Measurements from ENCODE around the gene ZDHHC11B. TPM values are rescaled to one million over a fixed set of nuclear protein-coding genes. Genes with fewer than 3 reads are reported as not detected.
A peak's percentile ranks its signal among the peaks of the same experiment; 100 is the strongest.

Gene ZDHHC11B
- total and polyA plus RNA-seq, 2 of the 13 experiments (the other 11 are each of a cell fraction or from before 2014, with no cell fraction given): 0.11 to 0.12 TPM

GRCh38 chr5:671459-672328 is 112.8 kb downstream of the ZDHHC11B start (continued):
- no peak for TF ChIP-seq SKIL (CRISPR knock-in tag; IDR thresholded peaks at IDR 0.05; ENCODE audit: borderline replicate concordance)
- no peak for TF ChIP-seq NR3C1 (CRISPR knock-in tag; IDR thresholded peaks at IDR 0.05)
- no peak for TF ChIP-seq SP140L (CRISPR knock-in tag; IDR thresholded peaks at IDR 0.05; ENCODE audit: borderline replicate concordance)
- no peak for TF ChIP-seq RELA (CRISPR knock-in tag; IDR thresholded peaks at IDR 0.05)
- TF ChIP-seq SRSF1 (optimal IDR thresholded peaks at IDR 0.05; ENCODE audit: low read depth, low read length): no peak
- TF ChIP-seq ARNT (IDR thresholded peaks at IDR 0.05): no peak
- TF ChIP-seq ZNF546 (CRISPR knock-in tag; conservative IDR thresholded peaks at IDR 0.05): no peak; the same call in 1 of the 2 replicates
- no peak for TF ChIP-seq SIX4 (CRISPR knock-in tag; IDR thresholded peaks at IDR 0.05)
- TF ChIP-seq ZNF7 (CRISPR knock-in tag; IDR thresholded peaks at IDR 0.05): no peak
- TF ChIP-seq NAIF1 (CRISPR knock-in tag; IDR thresholded peaks at IDR 0.05; ENCODE audit: borderline replicate concordance): no peak
- no peak for TF ChIP-seq ZNF143 (CRISPR knock-in tag; IDR thresholded peaks at IDR 0.05)
- no peak for TF ChIP-seq GATA4 (IDR thresholded peaks at IDR 0.05; ENCODE audit: borderline replicate concordance, low read depth)
- TF ChIP-seq ARID5B (CRISPR knock-in tag; IDR thresholded peaks at IDR 0.05): no peak; the same call in 1 of the 2 replicates
- no peak for TF ChIP-seq ZBTB14 (CRISPR knock-in tag; IDR thresholded peaks at IDR 0.05)
- TF ChIP-seq SAP130 (CRISPR knock-in tag; IDR thresholded peaks at IDR 0.05; ENCODE audit: low read depth): peak; percentile 38; the same call in 1 of the 2 replicates
- TF ChIP-seq ZNF468 (CRISPR knock-in tag; IDR thresholded peaks at IDR 0.05): no peak
- TF ChIP-seq STAT6 (CRISPR knock-in tag; IDR thresholded peaks at IDR 0.05; ENCODE audit: borderline replicate concordance): peak; percentile 48; the same call in 1 of the 2 replicates
- no peak; the same call in 1 of the 2 replicates for TF ChIP-seq HOXA3 (CRISPR knock-in tag; IDR thresholded peaks at IDR 0.05)
- TF ChIP-seq SMAD1 (CRISPR knock-in tag; IDR thresholded peaks at IDR 0.05; ENCODE audit: borderline replicate concordance, low read depth): peak; percentile 77; the same call in 1 of the 2 replicates
- no peak for TF ChIP-seq IRX3 (CRISPR knock-in tag; IDR thresholded peaks at IDR 0.05; ENCODE audit: borderline replicate concordance, low read depth)
